GM10847 (cell line): ENCODE measurements around the gene TBKBP1.

Experiments used
- POLR2A ChIP-seq: IDR thresholded peaks from 2 replicates; pipeline ENCODE4 v1.6.1; 2011; ENCODE audit not compliant: insufficient read length; ENCODE audit errors: extremely low read depth

TBKBP1 gene

GRCh38 chr17:47741109-47741792 is 47.3 kb downstream of the TBKBP1 start:
- TF ChIP-seq POLR2A: no peak

DNA sequence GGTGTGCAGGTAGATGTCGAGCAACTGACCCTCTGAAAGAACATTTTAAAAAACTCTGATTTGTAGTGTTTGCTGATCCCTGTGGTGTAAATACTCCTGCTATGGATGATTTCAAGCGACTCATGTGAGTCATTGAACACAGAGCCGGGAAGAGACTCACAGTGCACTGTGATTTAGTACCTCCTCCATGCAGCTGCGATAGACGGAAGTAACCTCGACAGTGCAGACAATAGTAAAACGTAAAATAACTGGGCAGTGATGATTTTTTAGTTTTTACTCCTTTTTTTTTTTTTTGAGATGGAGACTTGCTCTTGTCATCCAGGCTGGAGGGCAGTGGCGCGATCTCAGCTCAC is 47.8 kb downstream of the TBKBP1 start:
- TF ChIP-seq POLR2A: no peak

- no peak for TF ChIP-seq POLR2A
Measured at GRCh38 chr17:47742319-47743181, 48.6 kb downstream of the TBKBP1 start.

DNA sequence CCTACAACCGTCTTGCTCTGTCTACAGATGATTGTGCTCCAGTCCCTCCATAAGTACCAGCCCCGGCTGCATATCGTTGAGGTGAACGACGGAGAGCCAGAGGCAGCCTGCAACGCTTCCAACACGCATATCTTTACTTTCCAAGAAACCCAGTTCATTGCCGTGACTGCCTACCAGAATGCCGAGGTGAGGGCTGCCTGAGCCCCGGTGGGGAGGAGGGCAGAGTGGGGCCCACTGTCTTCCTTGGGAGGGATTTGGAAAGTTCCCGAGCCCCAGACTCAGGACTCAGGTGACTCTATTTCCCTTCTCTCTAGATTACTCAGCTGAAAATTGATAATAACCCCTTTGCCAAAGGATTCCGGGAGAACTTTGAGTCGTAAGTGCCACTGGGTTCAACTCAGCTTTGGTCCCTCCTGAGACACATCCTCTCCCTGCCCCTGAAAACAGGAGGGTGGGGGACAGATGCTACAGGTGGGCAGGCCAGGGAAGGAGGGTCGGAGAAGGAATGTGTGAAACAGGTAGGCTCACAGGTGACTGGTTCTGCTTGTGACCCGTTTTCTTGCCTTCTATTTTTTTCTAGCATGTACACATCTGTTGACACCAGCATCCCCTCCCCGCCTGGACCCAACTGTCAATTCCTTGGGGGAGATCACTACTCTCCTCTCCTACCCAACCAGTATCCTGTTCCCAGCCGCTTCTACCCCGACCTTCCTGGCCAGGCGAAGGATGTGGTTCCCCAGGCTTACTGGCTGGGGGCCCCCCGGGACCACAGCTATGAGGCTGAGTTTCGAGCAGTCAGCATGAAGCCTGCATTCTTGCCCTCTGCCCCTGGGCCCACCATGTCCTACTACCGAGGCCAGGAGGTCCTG is 50.4 kb downstream of the TBKBP1 start:
- no peak for TF ChIP-seq POLR2A

- no peak for TF ChIP-seq POLR2A
Measured at GRCh38 chr17:47745037-47745380, 51.0 kb downstream of the TBKBP1 start.

DNA sequence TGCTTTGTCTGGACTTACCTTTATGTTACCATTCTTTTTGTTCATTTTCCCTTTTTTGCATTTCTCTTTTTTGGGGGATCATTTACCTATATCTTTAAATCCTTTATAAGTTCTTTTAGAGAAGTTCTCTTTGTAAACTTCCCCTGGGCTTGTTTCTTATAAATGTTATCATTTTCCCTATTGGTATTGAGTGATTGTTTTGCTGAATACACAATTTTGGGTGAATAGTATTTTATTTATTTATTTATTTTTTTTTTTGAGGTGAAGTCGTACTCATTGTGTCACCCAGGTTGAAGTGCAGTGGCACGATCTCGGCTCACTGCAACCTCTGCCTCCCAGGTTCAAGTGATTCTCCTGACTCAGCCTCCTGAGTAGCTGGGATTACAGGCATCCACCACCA is 57.5 kb downstream of the TBKBP1 start:
- no peak for TF ChIP-seq POLR2A

DNA sequence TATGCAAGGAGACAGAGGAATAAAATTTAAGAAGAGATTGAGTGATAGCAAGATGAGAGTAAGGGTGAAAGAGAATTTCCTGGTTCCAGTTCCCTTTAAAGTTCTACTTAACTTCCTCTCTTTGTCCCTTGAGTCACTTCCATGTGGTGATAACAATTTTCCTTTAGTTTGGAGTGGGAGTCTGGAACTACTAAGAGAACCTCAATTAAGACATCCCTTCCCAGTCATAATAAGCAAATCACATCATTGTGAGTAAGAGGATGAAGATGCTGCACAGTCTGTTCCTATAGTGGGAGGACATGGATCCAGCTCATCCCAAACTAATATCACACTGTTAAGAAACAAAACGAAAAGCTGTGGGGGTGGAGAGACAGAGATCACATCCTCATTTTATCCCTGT is 63.4 kb downstream of the TBKBP1 start:
- no peak for TF ChIP-seq POLR2A

DNA sequence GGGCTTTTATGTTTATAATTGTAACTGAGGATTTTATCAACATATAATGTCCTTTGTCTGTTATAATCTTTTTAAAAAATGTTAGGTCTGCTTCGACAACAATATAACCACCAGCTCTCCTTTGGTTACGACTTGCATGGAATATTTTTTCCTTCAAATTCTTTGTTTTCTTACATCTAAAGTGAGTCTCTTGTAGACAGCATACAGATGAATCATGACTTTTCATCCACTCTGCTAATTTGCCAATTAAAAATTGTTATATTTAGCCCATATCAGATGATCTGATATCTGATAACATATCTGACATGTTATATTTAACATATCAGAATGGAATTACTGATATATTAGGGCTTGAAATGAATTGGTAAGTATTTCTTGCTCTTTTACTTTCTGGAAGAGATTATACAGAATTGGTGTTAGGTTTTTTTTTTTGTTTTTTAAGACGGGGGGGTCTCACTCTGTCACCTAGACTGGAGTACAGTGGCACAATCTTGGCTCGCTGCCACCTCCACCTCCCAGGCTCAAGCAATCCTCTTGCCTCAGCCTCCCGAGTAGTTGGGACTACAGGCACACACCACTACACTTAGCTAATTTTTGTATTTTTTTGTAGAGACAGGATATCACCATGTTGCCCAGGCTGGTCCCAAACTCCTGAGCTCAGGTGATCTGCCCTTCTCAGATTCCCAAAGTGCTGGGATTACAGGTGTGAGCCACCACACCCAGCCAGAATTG is 66.6 kb downstream of the TBKBP1 start:
- TF ChIP-seq POLR2A: no peak
